HG02610 (cell line): ENCODE results near the gene GSAP.

ENCODE experiments used
- ATAC-seq: cut with Tn5 transposase; IDR thresholded peaks from one replicate; pipeline ENCODE4 v1.9.1; 2021; ENCODE audit warnings: mild to moderate bottlenecking, moderate library complexity; ENCODE audit not compliant: unreplicated experiment

The GSAP gene

DNA sequence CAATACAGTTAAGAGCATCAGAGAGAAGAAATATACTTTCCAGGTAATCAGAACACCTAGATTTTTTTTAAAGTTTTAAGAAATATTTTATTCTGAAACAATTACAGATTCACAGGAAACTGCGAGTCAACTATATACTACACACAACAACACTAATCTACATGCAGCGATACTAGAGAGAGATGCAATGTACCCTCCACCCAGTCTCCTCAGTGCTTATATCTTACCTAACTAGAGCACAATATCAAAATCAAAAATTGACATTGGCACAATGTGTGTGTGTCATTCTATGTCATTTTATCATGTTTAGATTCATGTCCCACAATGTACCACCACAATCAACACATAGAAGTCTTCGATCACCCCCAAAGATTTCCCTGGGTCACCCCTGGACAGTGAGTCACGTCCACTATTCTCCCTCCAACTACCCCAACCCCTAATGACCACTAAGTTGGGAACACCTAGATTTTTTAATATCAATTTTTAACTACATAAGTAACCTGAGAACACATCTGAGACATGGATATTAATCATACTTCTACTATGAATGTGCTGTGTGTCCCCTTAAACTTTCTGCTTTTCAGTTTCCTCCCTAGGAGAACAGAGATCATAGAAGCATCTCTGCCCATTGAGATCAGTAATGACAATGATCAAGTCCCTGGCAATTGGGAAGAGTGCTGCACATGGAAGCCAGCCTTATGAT is 86.5 kb downstream of the GSAP start:
- ATAC-seq = peak; percentile 28

DNA sequence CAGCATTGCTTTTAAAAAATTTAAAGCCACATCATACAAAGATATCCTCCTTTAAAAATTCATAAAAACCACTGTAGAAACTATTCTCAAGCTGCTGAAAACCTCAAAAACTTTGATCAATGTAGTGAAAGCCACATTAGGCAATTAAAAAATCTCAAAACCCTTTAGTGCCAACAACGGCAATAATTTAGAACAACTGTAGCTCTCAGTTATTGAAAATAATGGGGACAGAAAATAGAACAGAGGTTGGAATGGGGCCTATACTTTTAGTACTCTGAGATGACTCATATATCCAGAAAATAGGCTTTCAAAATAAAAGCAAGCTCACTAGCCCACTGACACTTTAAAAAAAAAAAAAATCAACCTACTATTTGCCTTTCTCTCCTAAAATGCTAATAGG is 87.5 kb downstream of the GSAP start:
- no peak for ATAC-seq

DNA sequence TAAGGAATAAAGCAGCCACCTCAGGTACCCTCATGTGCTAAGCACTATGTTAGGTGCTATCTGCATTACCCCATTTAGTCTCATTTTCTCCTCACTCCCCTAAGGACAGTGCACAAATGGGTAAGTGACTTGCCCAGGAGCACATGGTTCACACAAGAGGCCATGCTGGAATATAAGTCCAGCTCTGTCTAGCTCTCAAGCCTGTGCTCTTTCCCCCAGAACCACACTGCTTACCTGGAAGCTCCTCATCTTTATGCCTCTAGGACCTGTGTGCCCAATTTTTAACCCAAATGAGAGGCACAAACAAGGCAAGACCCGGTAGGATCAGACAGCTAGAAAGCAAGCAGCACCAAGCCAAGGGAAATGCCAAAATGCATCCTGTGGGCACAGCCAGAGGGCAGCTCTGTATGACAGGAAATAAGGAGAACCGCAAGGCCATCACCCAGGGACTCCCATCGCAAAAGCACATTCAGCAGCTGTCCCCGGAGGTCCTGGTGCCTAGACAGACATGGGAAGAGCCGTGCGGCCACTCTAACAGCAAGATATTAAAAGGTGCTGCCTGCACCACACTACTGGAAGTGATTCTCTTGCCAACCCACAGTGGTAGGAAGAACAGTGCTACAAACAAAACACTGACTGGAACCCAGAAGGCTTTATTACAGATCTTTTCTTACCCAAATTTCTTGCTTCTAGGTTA is 88.1 kb downstream of the GSAP start:
- no peak for ATAC-seq

DNA sequence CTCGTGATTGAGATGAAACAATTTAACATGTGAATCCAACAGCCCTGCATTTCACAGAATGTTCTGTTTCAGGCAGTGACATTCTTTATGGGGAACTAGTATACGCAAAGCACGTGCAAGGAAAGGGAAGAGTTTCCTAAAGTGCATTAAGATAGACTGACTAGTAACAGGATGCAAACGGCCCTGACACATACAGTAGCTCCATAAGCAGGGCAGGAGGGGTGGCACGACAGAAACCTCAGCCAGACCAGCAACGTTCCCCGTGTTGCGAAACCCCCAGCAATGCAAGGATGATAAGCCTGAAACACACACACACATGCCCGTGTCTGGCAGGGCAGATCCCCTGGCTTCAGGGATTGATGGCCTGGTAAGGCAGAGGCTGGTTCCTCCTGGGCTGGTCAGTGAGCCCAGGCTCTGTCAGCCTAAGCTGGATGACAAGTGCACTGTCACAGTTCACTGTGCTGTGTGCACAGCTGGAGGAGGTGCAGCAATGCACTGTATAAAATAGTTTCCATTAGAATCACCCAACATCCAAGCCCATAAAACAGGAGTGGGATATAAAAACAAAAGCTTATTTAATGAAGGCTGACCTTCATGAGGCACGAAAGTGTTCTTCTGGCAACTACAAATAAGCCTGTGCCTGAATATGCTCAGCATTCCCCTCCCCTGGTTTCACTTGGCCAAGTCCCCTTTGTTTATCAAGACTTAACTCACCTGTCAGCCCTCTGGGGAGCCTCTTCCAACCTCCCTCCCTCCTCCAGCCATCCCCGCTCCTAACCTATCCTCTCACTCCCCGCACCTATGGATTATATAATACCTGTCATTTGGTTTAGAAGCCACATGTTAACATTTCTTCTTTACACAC is 88.8 kb downstream of the GSAP start:
- no peak for ATAC-seq

DNA sequence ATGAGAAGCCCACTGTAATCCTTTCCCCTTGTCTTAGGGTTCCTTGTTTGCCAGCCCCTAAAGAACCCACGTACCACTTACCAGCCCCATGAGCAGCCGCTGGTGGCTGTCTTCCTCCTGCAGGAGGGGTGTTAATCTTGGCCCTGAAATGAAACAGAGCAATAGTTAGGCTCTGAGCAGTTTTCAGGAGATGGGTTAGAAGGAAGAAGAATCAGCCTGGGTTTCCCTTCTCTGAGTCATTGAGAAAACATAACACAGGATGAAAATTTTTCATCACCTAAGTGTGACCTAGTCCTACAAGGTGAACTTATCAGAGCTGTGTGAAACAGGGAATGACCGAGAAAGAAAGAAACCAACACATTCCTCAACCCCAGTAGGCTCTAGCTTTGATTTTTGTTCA is 90.0 kb downstream of the GSAP start:
- peak; percentile 45 for ATAC-seq

DNA sequence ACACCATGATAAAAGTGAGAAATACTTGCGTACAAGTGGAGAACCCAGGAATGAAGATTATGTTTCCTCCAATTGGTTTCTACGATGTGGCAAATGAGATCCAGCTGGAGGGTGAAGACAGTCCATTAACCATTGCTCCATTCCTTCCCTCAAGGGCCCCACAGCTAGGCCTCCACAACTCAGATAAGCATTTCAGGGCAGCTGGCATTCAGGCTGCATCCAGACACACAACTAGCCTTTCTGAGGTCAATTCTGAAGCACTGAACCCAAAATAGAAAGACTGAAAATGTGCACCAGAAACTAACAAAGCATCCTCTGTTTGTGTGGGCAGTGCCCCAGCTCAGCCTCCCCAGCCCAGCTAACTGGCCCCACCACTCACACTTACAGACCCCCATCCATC is 94.8 kb downstream of the GSAP start:
- no peak for ATAC-seq

DNA sequence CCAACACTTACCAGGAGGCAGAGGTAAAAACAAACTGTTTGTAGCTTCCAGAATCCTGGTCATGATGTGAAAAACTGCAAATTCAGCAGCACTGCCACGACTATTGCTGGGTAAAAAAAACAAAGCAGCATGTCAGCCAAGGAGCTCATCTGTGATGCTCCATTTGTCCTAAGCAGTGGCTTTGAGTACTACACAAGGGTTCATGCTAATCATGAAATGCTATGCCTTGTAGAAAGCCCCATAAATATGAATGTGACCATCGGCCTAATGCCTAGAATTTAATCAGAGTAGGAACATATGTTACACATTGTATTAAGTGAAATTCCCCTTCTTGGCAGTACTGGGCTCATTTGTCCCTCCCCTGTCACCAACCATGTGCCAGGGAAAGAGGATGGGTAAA is 95.4 kb downstream of the GSAP start:
- no peak for ATAC-seq

DNA sequence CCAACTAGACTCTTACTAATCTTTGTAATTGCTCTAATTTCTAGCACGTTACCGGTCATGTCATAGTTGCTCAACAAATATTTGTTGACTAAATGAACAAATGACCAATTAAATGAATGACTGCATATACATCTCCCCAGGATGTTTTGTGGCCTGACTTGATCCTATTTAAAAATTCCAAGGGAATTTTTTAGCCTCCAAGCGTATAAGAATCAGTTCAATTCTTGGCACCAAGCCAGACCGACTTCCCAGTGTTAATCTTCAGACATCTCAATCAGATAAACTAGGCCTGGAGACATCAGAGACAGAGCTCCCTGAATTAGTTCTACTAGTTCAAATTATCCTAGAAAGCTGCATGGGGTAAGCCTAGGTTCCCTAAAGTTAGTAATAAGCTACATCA is 96.0 kb downstream of the GSAP start:
- no peak for ATAC-seq

DNA sequence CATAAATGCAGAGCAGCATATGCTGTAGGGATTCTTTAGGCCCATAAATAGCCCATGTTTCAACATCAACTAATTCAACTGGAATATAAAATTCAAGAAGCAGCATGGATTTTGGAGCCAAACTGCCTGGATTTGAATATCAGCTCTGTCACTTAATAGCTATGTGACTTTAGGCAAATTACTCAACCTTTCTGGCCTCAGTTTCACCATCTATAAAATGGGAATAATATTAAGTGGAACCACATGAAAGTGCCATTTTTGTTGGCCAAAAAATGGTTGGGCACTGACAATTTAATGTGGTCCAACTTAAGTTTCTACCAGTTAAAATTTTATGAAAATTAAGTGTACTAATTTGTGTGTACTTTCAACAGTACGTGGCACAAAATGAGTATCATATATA is 98.1 kb downstream of the GSAP start:
- ATAC-seq = no peak

DNA sequence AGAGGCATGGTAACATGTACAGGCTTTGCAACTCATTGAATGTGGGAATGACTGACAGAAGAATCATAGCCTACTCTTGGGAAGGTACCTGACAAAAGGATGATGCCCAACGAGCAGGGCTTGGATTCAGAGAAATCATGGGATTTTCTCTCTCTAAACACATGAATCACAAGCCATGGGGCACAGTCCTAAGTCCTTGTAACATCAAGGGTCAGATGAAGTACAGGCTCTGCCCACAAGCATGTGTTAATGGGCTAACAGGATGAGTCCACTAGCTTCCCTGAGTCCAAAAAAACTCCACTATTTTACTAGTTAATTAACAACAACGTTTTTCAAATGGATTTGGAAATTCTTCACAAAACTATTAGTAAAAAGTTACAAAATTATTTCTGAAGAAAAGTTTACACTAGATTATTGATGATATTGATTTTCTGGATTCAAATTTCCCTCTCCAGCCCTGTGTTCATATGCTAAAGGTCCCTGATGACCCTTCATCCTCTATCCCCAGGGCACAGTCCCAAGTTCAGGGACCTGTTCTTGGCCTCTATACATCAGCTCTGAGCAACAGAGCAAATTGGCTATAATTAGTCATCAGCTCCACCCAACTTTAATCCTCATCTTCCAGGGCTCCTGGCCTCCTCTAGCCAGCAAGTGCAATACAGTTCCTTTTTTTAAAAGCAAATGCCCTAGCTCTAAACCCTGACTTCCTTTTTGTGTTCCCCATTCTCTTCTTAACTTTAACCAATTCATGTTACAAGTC is 99.8 kb downstream of the GSAP start:
- no peak for ATAC-seq

DNA sequence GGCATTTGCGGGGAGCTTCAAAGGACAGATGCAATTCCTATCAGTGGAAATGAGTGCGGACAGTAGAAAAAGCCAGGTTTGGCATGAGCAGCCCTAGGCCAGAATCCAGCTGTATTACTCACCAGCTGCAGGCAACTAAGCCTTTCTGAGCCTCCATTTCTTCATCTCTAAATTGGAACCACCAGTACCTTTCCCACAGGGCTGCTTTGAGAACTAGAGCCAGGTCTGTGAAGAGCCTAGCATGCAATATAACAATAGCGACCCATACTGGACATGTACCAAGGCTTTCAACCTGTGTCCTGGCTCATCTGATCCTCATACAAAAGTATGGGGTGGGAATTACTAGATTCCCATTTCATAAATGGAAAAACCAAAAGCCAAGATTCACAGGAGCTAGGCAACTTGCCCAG is 101.0 kb downstream of the GSAP start:
- ATAC-seq = no peak

DNA sequence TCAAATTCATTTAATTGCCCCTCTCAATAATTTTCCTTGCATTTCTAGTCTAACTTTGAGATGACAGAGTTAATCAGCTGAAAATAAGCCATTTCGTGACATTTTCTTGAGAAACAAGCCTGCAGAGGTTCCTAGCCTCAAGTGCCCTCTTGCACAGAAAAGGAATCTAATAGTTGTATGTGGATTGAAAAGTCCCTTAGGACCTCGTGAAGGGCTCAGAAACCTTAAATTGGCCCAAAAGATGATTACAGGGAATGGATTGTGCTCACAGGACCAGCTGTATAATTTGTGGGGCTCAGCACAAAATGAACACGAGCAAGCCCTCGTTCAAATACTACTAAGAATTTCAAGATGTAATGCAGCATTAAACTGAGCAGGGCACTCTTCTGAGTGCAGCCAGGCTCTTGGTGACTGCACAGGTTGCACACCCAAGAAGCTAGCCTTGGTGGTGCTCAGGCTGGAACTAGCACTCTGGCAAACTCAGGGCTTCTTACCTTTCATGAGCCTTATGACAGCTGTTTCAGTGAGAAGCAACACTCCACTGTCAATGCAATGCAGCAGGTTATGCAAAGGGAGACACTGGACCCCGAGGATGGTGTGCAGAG is 102.2 kb downstream of the GSAP start:
- ATAC-seq = no peak

DNA sequence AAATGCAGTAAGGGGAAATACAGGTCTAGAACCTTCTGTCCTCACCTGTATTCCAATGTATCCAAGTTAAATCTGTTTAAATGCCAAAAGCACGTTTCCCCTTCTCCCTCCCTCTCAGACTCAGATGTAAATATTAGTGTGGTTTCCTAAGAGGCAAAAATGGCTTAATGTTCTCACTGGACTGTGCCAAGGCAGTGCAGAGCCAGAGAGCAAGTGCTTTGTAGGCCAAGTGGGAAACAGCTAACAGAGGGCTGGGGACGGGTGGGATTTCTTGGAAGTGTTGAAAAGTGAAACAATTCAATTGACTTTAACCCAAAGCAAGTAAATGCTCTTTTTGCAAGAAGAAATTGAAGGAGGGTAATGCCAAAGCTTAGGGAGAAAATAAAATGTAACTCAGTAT is 103.1 kb downstream of the GSAP start:
- no peak for ATAC-seq

DNA sequence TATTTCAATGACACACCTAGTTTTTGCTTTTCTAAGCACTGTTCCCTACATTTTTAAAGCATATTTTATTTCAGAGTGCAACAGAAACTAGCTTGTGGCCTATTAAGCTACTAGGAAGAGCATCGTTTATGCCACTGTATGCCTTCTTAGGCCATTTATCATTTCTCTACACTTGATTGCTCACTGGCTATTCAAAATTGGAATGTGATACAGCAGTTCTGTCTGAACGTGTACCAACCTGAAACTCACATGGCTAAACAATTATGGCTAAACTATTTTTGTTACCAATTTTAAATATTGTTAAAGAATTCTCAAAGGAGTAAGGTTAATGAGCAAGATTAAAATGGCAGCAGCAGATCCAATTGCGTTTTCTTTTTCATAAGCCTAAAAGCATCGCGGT is 105.2 kb downstream of the GSAP start:
- no peak for ATAC-seq

DNA sequence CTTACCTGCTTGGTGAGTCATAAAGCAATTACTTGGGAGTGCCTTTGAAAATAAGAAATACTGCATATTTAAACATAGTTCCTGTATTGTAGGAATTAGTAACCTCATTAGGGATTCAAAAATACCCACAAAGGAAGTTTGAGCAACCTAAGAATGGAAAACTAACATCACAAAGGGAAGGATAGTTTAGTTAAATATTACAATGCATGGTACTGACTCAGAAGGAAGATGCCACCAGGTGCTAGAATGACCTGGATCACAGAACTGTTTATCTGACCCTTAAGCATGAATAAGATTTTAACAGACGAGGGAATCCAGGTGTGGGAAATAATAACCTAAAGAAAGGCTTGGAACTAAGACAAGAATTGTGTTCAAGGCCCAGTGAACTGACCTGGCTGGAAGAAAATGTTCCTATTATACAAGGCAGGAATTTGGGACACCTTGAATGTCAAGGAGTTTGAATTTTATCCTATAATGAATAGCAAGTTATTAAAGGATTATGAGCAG is 106.4 kb downstream of the GSAP start:
- ATAC-seq = no peak

DNA sequence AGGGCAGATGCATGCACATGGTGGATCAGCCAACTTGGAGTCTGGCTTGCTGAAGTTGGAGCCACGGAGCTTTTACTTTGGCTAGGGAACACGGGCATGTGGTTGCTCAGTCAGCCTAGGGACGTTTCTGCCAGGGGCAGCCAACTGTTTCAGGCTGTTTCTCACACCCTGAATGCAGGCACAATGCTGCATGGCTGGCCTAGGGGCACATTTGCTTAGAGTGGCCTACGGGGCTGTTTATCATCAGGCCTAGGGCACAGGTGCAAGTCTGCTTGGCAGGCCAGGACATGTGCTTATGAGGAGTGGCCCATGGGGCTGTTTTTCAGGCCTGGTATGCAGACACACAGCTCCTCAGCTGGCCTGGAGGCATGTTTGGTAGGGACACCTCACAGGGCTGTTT is 107.4 kb downstream of the GSAP start:
- ATAC-seq = no peak

DNA sequence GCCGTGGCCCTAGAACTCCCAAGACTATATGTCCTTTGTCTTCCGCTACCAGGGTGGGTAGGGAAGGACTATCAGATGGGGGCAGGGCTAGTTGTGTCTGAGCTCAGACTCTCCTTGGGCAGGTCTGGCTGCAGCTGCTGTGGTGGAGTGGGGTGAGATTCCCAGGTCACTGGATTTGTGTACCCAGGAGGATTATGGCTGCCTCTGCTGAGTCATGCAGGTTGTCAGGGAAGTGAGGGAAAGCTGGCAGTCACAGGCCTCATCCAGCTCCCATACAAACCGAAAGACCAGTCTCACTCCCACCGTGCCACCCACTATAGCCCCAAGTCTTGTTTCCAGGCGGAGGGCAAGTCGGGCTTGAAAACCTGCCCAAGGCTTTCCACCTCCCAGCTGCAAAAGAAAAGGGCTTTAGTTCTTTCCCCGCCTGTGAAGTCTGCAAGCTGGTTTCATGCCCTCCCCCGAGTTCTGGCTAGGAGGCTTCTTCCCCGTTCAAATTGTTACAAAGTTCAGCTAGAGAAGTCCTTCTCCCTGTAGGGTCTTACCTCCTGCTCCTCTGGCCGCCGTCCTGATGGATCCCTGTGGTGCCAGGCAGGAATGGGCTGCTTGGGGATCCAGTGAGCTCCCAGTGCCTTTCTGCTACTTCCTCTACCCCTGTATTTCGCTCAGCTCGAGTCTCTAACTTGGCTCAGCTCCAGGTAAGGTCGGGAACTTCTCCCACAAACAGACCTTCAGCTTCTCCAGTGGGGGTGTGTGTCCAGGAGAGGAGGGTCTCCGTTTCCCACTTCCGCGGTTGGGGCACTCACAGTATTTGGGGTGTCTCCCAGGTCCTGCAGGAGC is 109.7 kb downstream of the GSAP start:
- ATAC-seq = no peak

DNA sequence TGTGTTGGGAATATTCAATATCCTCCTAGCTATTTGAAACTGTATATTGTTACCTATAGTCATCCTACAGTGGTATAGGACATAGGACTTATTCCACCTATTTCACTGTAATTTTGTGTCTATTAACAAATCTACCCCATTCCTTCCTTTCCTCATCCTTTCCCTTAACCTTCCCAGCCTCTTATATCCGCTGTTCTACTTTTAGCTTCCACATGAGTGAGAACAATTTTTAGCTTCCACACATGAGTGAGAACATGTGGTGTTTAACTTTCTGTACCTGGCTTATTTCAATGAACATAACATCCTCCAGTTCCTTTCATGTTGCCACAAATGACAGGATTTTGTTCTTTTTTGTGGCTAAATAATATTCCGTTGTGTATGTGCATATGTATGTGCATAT is 120.6 kb downstream of the GSAP start:
- ATAC-seq = no peak

DNA sequence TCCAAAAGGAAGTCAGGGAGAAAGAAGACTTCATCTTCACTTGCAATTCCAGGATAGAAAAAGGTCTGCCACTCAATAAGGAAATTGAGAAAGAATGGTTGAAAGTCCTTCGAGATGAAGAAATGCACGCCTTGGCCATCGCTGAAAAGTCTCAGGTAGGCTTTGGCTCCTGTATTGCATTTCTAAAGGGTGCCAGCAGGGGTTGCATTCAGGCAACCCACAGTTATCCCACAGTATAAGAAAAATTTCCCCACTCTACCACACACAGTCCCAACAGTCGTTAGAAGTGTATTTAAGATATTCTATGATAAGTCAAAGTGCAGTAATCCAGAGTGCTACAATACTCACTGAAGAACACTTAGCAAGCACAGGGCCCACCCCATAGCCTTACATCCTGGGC is 123.1 kb downstream of the GSAP start:
- ATAC-seq = no peak

DNA sequence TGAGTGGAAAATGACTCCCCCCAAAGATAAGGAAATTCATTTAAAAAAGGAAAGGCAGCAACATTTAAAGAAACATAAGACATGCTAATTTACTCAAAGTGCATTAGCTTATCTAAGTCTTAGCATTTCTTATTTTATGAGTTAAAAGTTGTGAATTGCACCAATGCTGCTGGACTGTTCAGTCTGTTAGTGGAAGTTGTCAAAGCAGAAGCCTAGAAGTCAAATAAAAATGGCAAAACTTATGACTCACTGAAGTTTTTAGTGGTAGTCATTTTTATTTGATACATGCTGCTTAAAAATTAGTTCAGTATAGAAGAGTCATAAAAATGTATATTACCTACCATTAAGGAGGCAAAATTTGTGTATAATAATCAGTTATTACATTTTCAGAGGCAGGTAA is 125.7 kb downstream of the GSAP start:
- ATAC-seq = no peak
